Measurements from ENCODE around the gene KRTAP1-3.
"Not testable (repeated sequence)": the region's sequence is repeated elsewhere in the genome, so short reads cannot be mapped to it uniquely, and the experiment has no call there.

Gene KRTAP1-3, protein sequence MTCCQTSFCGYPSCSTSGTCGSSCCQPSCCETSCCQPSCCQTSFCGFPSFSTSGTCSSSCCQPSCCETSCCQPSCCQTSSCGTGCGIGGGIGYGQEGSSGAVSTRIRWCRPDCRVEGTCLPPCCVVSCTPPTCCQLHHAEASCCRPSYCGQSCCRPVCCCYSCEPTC

DNA sequence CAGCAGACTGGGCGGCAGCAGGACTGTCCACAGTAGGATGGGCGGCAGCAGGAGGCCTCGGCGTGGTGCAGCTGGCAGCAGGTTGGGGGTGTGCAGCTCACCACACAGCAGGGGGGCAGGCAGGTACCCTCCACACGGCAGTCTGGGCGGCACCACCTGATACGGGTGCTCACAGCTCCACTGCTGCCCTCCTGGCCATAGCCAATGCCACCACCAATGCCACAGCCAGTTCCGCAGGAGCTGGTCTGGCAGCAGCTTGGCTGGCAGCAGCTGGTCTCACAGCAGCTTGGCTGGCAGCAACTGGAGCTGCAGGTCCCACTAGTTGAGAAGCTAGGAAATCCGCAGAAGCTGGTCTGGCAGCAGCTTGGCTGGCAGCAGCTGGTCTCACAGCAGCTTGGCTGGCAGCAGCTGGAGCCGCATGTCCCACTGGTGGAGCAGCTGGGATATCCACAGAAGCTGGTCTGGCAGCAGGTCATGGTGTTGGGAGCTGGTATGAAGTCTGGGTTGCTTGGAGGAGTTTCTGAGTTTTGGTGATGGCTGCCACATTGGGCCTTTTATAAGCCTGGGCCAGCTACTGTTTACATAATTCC, at the start of gene KRTAP1-3:
TSS of gene KRTAP1-3 (minus strand) at position 529 of the 590 bp plus-strand sequence. CDS start at position 476, 53 bp downstream.
- DNase-seq: peak; percentile 34

DNA sequence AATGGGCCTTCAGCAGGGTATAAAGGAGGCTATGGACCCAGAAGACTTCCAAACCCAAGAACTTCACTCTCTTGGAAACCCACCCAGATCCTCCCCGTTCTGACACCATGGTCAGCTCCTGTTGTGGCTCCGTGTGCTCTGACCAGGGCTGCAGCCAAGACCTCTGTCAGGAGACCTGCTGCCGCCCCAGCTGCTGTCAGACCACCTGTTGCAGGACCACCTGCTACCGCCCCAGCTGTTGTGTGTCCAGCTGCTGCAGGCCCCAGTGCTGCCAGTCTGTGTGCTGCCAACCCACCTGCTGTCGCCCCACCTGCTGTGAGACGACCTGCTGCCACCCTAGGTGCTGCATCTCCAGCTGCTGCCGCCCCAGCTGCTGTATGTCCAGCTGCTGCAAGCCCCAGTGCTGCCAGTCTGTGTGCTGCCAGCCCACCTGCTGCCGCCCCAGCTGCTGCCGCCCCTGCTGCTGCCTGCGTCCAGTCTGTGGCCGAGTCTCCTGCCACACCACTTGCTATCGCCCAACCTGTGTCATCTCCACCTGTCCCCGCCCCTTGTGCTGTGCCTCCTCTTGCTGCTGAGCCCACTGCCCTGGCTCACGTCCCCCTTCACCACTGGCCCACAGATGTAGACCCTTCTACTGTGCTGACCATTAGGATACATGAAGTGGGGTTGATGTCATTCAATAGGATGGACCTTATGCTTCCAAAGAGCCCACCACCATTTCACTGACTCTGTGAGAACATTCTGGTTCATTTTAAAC, 49.6 kb upstream of the KRTAP1-3 start, which contains the start of gene KRTAP4-7:
TSS of gene KRTAP4-7 (plus strand) at position 51 of the 757 bp plus-strand sequence. CDS start at position 108, 57 bp downstream.
- DNase-seq: not testable (repeated sequence)

DNA sequence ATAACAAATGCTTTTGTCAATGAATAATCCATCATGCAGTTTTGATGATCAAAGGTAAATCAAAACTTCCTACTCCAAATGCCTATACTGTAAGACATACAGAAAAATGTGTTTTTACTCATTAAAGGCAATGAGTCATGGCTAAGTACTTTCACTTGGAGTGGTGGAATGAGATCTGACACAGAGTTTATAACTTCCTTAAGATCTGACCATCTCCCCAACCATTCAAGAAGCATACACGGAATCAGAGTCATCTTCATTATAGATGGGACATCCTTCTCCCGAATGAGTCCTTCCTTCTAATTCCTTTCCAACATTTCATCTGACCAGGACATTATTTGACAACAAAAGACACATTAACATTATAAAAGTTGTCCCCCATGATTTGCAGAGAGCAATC, 48.8 kb upstream of the KRTAP1-3 start:
- DNase-seq: not testable (repeated sequence)

DNA sequence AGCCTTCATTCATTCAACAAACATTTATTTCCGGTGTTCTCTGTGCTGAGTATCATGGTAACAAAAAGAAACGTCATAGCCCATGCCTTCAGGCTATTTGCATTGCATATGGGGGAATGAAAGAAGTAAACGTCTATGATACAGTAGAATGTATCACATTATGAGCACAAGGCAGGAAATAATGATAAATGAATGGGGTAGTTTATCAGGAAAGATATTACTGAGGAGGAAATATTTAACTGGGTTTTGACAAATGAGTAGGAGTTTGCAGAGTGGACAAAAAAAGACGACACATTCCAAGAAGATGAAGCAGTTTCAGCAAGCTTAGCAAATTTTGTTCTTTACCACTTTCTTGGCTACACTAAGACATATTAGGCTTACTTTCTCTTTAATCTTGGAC, 48.0 kb upstream of the KRTAP1-3 start:
- no peak for DNase-seq

DNA sequence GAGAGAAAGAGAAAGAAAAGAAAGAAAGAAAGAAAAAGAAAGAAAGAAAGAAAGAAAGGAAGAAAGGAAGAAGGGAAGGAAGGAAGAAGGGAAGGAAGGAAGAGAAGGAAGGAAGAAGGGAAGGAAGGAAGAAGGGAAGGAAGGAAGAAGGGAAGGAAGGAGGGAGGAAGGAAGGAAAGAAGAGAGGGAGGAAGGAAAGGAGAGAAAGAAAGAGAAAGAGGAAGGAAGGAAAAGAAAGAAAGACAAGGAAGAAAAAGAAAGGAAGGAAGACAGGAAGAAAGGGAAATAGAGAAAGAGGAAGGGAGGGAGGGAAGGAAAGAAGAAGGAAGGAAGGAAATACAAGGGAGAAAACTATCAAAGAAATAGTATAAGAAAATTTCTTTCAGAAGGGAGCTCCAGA, 42.1 kb upstream of the KRTAP1-3 start:
- no peak for DNase-seq

DNA sequence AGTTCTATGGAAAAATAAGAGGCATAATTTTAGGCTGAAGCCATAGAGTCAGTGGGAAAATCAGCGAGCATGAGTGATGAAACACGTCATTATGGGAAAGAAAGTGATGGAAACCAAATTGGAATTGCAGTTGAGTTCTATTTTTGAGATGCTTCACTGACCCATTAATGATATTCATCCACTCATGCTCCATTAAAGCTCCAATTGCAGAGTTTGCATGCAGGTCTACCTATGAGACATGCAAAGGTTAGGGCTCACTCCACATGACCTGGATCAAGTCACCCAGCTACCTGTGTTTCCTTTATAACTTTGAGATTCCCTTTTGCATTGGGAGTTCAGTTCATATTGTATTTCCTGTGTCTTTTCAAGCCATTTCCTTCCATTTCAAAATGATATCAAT, 39.0 kb upstream of the KRTAP1-3 start:
- DNase-seq: no peak

DNA sequence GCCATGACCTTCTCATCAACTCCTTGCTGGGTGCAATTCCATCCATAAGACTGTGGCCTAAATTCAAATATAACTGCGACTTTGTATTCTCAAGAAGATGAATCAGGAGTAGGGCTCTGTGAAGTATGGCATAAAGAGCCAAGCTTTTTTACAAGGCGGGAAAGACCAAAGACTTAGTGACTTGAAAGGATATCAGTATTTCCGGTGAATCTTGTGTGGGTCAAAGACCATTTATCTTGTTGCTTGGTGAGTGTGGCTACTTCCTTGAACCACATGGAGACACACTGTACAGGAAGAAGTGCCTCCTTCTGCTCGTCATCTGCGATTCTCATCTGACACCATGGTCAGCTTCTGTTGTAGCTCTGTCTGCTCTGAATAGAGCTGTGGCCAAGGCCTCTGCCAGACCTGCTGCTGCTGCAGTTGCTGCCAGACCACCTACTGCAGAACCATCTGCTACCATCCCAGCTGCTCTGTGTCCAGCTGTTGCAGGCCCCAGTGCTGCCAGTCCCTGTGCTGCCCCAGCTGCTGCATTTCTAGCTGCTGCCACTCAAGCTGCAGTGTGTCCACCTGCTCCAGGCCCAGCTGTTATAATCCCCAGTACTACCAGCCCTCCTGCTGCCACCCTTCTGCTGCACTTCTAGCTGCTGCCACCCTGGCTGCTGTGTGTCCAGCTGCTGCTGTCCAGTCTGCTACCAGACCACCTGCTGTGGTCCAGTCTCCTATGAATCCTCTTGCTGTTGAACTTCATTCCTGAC, 37.1 kb upstream of the KRTAP1-3 start:
- no peak for DNase-seq

DNA sequence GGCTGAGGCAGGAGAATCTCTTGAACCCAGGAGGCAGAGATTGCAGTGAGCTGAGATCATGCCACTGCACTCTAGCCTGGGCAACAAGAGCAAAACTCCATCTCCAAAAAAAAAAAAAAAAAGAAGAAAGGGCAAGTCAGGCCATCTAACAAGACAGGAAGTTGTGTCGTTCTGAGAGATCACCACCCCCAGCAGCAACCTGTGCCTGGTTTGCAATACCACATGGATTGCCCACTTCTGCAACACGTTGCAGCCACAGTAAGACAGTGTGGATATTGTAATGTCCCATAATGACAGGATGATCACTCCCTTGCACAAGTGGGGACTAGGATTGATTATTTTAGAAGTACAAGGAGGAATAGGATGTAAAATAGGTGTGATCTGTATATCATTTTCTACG, 34.4 kb upstream of the KRTAP1-3 start:
- no peak for DNase-seq

DNA sequence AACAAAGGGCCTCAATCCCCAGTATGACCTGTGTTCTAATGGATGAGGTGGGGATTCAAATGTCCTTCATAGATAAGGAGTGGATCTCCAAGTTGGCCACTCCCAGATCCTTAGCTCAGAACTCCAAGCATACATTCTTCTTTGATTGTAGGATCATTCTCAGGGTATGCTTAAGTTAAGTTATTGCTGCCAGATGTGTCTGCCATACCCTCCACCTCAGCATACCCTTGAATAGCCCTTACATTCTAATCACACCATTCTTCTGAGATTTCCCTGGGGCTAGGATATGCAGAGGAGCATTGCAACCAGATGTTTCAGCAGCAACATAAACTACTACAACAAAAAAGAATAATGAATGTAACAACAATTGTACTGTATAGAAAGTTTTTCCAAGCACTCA, 32.6 kb upstream of the KRTAP1-3 start:
- no peak for DNase-seq

DNA sequence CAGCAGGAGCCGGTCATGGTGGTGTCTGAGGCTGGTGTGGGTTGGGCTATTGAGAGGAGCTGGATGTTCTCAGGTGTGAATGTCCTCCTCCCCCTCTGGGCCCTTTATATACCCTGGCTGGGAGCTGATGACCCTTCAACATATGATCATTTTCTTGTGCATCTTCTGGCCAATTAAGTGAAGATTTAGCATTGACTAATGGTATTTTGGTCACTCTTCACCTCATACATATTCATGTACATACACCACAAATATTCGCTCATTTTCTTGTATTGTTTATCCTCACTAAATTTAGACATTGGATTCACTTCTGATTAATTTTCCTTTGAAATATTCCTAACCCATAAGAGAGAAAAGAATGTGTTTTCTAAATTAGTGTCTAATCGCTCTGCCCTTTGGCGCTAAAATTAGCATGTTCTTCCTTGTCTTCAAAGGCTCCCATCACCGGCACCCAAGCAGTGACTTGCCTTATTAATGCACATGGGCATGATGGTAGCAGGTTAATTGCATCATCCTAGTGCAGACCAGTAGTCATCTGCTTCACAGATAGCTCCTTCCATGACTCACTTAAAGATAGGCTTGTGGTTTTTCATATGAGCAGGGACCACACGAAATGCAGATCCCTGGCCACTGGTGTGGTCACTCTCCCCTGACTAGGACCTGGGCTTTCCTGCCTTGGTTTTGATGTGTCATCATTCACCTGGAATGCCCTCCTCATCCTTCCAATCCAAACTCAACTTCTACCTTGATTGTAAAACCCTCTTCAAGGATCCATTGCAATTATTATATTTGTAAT, 31.4 kb upstream of the KRTAP1-3 start, which contains the start of gene KRTAP2-4:
TSS of gene KRTAP2-4 (minus strand) at position 51 of the 796 bp plus-strand sequence. CDS start at position 17, 34 bp downstream.
- DNase-seq: no peak

DNA sequence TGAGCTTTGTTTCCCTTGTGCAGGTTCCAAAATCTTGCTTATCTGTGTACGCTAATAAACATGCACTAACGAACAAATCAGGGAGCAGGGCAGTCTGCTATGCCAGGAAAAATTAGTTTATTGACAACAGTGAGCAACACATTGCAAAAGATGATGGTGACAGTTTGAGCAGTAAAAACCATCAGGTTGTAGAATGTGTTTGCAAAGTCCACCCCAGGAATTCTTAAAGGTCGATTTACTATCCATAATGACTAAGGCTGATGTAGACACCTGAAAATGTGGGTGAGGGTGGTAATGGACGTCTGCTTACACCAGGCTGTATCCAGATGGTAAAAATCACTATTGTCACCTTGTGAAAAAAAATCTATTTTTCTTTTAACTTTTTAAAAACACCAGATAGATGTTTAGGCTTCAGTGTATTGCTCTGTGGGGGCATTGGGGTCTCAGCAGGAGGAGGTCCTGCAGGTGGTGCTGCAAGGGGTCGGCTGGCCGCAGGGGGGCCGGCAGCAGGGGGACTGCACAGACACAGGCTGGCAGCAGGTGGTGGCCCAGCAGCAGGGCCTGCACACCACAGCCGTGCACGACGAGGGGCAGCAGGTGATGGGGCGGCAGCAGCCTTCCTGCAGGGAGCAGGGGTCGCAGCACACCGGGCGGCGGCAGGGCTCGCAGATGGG, 30.5 kb upstream of the KRTAP1-3 start:
- not testable (repeated sequence) for DNase-seq

DNA sequence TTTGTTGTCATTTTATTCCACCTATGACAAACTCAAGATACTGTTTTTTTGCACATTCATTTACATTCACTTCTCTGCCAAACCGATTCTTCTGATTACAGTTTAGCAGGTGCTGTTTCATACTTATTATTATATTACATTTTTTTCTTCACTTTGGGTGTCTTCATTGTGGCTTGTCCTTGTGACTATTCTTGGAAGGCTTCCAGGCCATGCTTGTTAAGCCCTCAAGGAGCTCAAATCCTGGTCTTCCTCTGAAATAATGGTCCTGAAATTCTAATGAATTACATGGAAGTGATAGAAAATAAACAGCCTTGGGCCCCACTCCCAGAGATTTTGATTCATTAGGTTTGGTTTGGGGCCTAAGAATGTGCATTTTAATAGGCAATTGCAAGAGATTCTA, 29.6 kb upstream of the KRTAP1-3 start:
- DNase-seq: no peak

DNA sequence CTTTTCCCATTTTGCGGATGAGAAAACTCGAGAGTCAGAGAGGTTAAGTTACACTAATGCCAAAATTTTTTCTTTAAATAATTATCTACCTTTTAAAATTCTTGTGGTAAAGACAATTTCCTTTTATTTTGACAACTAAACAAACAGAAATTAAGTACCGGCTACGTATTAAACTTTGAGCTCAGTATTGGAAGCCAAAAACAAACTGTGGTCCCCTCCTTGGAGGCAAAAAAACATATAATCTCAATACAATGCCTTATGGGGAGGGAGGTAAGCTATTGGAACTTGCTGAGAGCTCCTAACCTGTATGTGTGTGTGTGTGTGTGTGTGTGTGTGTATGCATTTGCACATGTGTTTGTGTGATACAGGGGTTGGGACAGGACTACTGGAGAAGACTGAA, 28.8 kb upstream of the KRTAP1-3 start:
- DNase-seq: no peak

DNA sequence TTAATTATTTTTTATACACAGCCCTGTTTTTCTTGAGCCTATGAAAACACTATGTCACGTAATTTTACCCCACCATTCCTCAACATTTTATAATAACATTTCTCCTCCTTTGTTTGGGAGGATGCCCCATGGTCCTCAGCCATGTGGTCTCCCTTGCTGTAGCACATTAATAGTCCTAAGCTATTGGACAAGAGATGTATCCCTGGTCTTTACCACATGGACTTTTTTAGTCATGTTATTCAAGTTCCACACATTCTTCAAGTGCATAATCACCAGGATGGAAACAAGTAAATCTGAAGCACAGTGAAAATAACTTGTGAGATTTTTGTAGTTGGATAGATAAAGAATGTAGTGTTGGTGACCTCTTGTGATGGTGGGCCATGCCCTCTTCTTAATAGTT, 27.3 kb upstream of the KRTAP1-3 start:
- DNase-seq: no peak

DNA sequence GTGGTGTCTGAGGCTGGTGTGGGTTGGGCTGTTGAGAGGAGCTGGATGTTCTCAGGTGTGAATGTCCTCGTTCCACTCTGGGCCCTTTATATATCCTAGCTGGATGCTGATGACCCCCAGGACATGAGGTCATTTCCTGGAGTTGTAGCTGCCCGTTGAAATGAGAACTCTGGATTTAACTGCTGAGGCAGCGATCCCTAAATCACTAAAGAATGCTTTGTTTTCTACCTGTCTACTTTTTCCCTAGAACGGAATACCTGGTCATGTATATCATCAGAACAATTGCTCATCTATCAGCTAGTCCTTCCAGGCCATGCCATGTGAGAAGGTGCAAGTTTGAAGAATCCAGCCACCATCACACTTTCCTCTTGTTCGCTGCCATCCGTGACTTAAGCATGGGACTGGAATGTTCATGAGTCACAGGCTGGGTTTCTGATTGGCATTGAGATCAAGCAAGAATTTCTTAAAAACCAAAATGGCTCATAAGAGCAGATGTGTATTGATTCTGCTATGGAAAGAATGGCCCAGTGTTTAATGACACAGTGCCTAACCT, 25.5 kb upstream of the KRTAP1-3 start, which contains the start of gene KRTAP2-3:
TSS of gene KRTAP2-3 (minus strand) at position 63 of the 553 bp plus-strand sequence. CDS start 64 bp downstream, outside the sequence.
- DNase-seq: no peak

DNA sequence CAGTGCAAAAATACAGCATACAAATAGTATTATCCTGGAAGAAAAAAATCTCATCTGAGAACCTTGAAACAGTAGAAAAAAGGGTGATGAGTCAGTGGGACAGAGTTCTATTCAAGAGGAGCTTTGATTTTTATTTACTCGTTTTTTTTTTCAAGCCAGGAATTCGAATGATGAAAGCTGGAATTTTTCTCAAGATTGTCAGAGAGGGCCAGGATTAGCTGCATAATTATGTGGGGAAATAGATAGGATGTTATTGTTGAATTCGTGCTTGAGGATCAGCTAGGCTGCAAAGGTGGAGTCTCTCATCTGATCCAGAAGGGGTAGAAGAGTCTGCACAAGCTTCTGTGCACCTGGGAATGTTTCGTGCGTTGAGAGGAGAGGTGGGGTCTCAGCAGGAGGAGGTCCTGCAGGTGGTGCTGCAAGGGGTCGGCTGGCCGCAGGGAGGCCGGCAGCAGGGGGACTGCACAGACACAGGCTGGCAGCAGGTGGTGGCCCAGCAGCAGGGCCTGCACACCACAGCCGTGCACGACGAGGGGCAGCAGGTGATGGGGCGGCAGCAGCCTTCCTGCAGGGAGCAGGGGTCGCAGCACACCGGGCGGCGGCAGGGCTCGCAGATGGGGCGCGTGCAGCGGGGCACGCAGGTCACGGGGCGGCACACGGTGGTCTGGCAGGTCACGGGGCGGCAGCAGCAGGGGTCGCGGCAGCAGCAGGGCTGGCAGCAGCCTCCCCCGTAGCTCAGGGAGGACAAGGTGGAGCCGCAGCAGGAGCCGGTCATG, 24.8 kb upstream of the KRTAP1-3 start:
- not testable (repeated sequence) for DNase-seq

DNA sequence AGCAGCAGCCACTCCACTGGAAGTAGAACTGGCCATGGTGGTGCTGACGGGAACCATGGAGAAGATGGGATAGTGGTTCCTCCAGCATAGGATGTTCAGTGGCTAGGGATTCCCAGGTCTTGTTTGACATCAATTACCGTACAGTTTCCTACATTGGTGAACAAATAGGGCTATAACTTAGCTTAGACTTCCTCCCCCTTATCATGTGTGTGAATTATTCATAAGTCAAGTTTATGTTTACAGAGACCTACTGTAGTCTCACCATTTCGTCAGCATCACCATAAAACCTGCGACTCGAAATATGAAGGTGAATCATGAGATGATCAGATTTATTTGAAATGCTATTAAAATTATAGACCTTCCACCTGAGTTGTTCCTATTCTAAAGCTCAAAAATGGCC, 24.1 kb upstream of the KRTAP1-3 start:
- DNase-seq: no peak

DNA sequence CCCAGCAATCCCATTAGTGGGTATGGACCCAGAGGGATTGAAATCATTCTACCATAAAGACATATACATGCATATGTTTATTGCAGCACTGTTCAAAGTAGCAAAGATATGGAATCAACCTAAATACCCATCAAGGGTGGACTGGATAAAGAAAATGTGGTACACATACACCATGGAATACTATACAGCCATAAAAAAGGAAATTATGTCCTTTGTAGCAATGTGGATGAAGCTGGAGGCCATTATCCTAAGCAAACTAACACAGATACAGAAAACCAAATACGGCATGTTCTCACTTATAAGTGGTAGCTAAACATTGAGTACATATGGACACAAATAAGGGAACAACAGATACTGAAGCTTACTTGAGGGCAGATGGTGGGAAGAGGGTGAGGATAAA, 22.9 kb upstream of the KRTAP1-3 start:
- no peak for DNase-seq

DNA sequence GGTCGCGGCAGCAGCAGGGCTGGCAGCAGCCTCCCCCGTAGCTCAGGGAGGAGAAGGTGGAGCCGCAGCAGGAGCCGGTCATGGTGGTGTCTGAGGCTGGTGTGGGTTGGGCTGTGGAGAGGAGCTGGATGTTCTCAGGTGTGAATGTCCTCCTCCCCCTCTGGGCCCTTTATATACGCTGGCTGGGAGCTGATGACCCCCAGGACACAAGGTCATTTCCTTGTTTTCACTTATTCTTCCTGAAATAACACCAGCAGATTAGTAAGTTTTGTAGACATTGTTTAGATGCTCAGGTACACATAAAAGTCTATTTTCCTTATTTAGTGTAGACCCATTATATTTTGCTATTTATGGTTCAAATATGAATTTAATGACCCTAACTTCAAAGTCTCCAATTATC, 20.5 kb upstream of the KRTAP1-3 start, which contains the start of gene KRTAP2-2:
TSS of gene KRTAP2-2 (minus strand) at position 101 of the 400 bp plus-strand sequence. CDS start at position 82, 19 bp downstream.
- DNase-seq: not testable (repeated sequence)

DNA sequence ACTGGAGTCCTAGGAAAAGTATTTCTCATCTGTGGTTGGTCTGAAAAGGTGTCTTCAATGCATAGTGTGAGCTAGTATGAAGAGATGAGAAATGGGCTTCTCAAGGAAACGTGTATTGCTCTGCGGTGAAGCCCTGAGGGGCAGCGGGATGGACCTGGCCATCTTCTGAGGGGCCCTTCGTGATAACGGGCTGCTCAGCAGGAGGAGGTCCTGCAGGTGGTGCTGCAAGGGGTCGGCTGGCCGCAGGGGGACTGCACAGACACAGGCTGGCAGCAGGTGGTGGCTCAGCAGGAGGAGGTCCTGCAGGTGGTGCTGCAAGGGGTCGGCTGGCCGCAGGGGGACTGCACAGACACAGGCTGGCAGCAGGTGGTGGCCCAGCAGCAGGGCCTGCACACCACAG, 19.9 kb upstream of the KRTAP1-3 start:
- not testable (repeated sequence) for DNase-seq

Measured in NCI-H1105 (cell line).